ENCODE results near the gene PIK3C2G.

PIK3C2G gene

GRCh38 chr12:18546399-18546798 lies 285.1 kb downstream of the PIK3C2G start:
- no peaks in the 10 kb centered on the region for H3K9me3 ChIP-seq (replicated peaks in 1 of 11)
- no peak overlapping the region for H3K27ac ChIP-seq
- H3K36me3 ChIP-seq, result no peaks in the 10 kb centered on the region
- no peak overlapping the region for H3K9ac ChIP-seq
- TF ChIP-seq Cebpa-rat (IDR thresholded peaks at IDR 0.05), result no peak
- no peak overlapping the region for H3K4me2 ChIP-seq
- no peaks in the 10 kb centered on the region for H3K27me3 ChIP-seq
- H4K20me1 ChIP-seq, result no peaks in the 10 kb centered on the region
- no peaks in the 10 kb centered on the region for H3K4me1 ChIP-seq
- H3K4me3 ChIP-seq, result no peak overlapping the region

GRCh38 chr12:18549598-18549997 lies 288.3 kb downstream of the PIK3C2G start:
- no peak overlapping the region for H3K4me2 ChIP-seq
- no peaks in the 10 kb centered on the region for H4K20me1 ChIP-seq
- H3K4me1 ChIP-seq, result no peaks in the 10 kb centered on the region
- H3K27ac ChIP-seq, result no peak overlapping the region
- H3K9me3 ChIP-seq (replicated peaks in 1 of 11), result no peaks in the 10 kb centered on the region
- no peaks in the 10 kb centered on the region for H3K36me3 ChIP-seq
- no peak for TF ChIP-seq Cebpa-rat (IDR thresholded peaks at IDR 0.05)
- H3K4me3 ChIP-seq, result no peak overlapping the region
- no peak overlapping the region for H3K9ac ChIP-seq
- H3K27me3 ChIP-seq, result no peaks in the 10 kb centered on the region

- no peaks in the 10 kb centered on the region for H3K4me1 ChIP-seq
- no peak overlapping the region for H3K4me2 ChIP-seq
- H4K20me1 ChIP-seq, result no peaks in the 10 kb centered on the region
- H3K27ac ChIP-seq, result no peak overlapping the region
- no peaks in the 10 kb centered on the region for H3K9me3 ChIP-seq (replicated peaks in 1 of 11)
- H3K27me3 ChIP-seq, result no peaks in the 10 kb centered on the region
- H3K36me3 ChIP-seq, result no peaks in the 10 kb centered on the region
- H3K9ac ChIP-seq, result no peak overlapping the region
- TF ChIP-seq Cebpa-rat (IDR thresholded peaks at IDR 0.05), result no peak
- no peak overlapping the region for H3K4me3 ChIP-seq
Observed at GRCh38 chr12:18551106-18551505, 289.8 kb downstream of the PIK3C2G start.

GRCh38 chr12:18551701-18552100 lies 290.4 kb downstream of the PIK3C2G start:
- Histone ChIP-seq H3K27me3 (no peaks in the 10 kb centered on the region), H3K9ac (no peak overlapping the region), H3K27ac (no peak overlapping the region)

GRCh38 chr12:18552829-18553228 lies 291.5 kb downstream of the PIK3C2G start:
- TF ChIP-seq Cebpa-rat (IDR thresholded peaks at IDR 0.05), result no peak
- Histone ChIP-seq H3K9ac (no peak overlapping the region), H3K9me3 (replicated peaks in 1 of 11) (no peaks in the 10 kb centered on the region), H3K27ac (no peak overlapping the region), H3K4me2 (no peak overlapping the region), H3K27me3 (no peaks in the 10 kb centered on the region), H3K4me3 (no peak overlapping the region), H3K4me1 (no peaks in the 10 kb centered on the region), H4K20me1 (no peaks in the 10 kb centered on the region), H3K36me3 (no peaks in the 10 kb centered on the region)

More at GRCh38 chr12:18551701-18552100, 290.4 kb downstream of the PIK3C2G start:
- Histone ChIP-seq H3K36me3 (no peaks in the 10 kb centered on the region), H3K4me3 (no peak overlapping the region), H4K20me1 (no peaks in the 10 kb centered on the region), H3K4me1 (no peaks in the 10 kb centered on the region), H3K9me3 (replicated peaks in 1 of 11) (no peaks in the 10 kb centered on the region), H3K4me2 (no peak overlapping the region)
- no peak for TF ChIP-seq Cebpa-rat (IDR thresholded peaks at IDR 0.05)

GRCh38 chr12:18556161-18556560 lies 294.8 kb downstream of the PIK3C2G start:
- H3K27ac ChIP-seq, result no peak overlapping the region
- no peaks in the 10 kb centered on the region for H3K36me3 ChIP-seq
- no peaks in the 10 kb centered on the region for H4K20me1 ChIP-seq
- H3K4me1 ChIP-seq, result peaks cover 0 to 3% (median 0%) of the 10 kb centered on the region in 10 experiments; a peak in 2 of 20 replicates
- no peak overlapping the region for H3K4me2 ChIP-seq
- no peaks in the 10 kb centered on the region for H3K27me3 ChIP-seq
- no peak for TF ChIP-seq Cebpa-rat (IDR thresholded peaks at IDR 0.05)
- H3K4me3 ChIP-seq, result no peak overlapping the region
- H3K9ac ChIP-seq, result no peak overlapping the region
- H3K9me3 ChIP-seq (replicated peaks in 1 of 11), result no peaks in the 10 kb centered on the region

- Histone ChIP-seq H3K4me3 (no peak overlapping the region), H4K20me1 (no peaks in the 10 kb centered on the region), H3K36me3 (no peaks in the 10 kb centered on the region), H3K27ac (no peak overlapping the region), H3K4me2 (no peak overlapping the region), H3K9me3 (replicated peaks in 1 of 11) (no peaks in the 10 kb centered on the region), H3K4me1 (peaks cover 0 to 3% (median 0%) of the 10 kb centered on the region in 10 experiments; a peak in 2 of 20 replicates), H3K9ac (no peak overlapping the region), H3K27me3 (no peaks in the 10 kb centered on the region)
- TF ChIP-seq Cebpa-rat (IDR thresholded peaks at IDR 0.05), result no peak
Observed at GRCh38 chr12:18559242-18559641, 297.9 kb downstream of the PIK3C2G start.

GRCh38 chr12:18562531-18562930 lies 301.2 kb downstream of the PIK3C2G start:
- Histone ChIP-seq H3K36me3 (no peaks in the 10 kb centered on the region), H3K9ac (no peak overlapping the region), H3K9me3 (replicated peaks in 1 of 11) (no peaks in the 10 kb centered on the region), H3K27me3 (no peaks in the 10 kb centered on the region), H3K4me3 (no peak overlapping the region), H3K27ac (no peak overlapping the region), H3K4me1 (peaks cover 0 to 3% (median 0%) of the 10 kb centered on the region in 10 experiments; a peak in 2 of 20 replicates), H4K20me1 (no peaks in the 10 kb centered on the region), H3K4me2 (no peak overlapping the region)
- TF ChIP-seq Cebpa-rat (IDR thresholded peaks at IDR 0.05), result no peak

- no peaks in the 10 kb centered on the region for H3K9me3 ChIP-seq (replicated peaks in 1 of 11)
- H3K27me3 ChIP-seq, result no peaks in the 10 kb centered on the region
- no peaks in the 10 kb centered on the region for H3K36me3 ChIP-seq
- no peaks in the 10 kb centered on the region for H4K20me1 ChIP-seq
- peak in 1 of 11 experiments; percentile 44; a peak in 1 of 22 replicates for TF ChIP-seq Cebpa-rat (IDR thresholded peaks at IDR 0.05)
- no peak overlapping the region for H3K4me3 ChIP-seq
- no peak overlapping the region for H3K4me2 ChIP-seq
- H3K9ac ChIP-seq, result no peak overlapping the region
- H3K27ac ChIP-seq, result no peak overlapping the region
- H3K4me1 ChIP-seq, result peaks cover 0 to 3% (median 0%) of the 10 kb centered on the region in 10 experiments; a peak in 2 of 20 replicates
Observed at GRCh38 chr12:18564306-18564705, 303.0 kb downstream of the PIK3C2G start.

GRCh38 chr12:18567787-18568186 lies 306.5 kb downstream of the PIK3C2G start:
- H3K4me2 ChIP-seq, result no peak overlapping the region
- no peaks in the 10 kb centered on the region for H3K4me1 ChIP-seq
- H3K9ac ChIP-seq, result no peak overlapping the region
- H3K27me3 ChIP-seq, result no peaks in the 10 kb centered on the region
- no peak overlapping the region for H3K4me3 ChIP-seq
- H3K27ac ChIP-seq, result no peak overlapping the region
- H3K9me3 ChIP-seq (replicated peaks in 1 of 11), result no peaks in the 10 kb centered on the region
- no peaks in the 10 kb centered on the region for H3K36me3 ChIP-seq
- no peak for TF ChIP-seq Cebpa-rat (IDR thresholded peaks at IDR 0.05)
- H4K20me1 ChIP-seq, result no peaks in the 10 kb centered on the region

Data from BLaER1 treated with 17β-estradiol and CSF1 and Interleukin-3, amounts not matched to agents 10 nM and 100 nM (cell line).